H1 (cell line): ENCODE measurements around the gene CYREN. TPM values are rescaled to one million over a fixed set of nuclear protein-coding genes. Genes with fewer than 3 reads are reported as not detected.
A peak's percentile ranks its signal among the peaks of the same experiment; 100 is the strongest.

ENCODE experiments used
- CTCF ChIA-PET: fragments of 300-600 bp; sonication (Branson Sonifier 250); formaldehyde crosslinking; loops from one replicate; lab custom pipeline; 2021; ENCODE audit not compliant: partially characterized antibody; lab: Charles Lee
- POLR2A ChIA-PET: fragments of 300-600 bp; sonication (Branson Sonifier 250); formaldehyde crosslinking; loops from one replicate; lab custom pipeline; 2021; ENCODE audit warnings: inconsistent platforms; ENCODE audit not compliant: partially characterized antibody; lab: Charles Lee
- DNase-seq, 2 experiments: peaks; one replicate each; pipeline versions ENCODE4 v3.0.0 to v3.0.0-alpha.2; 2010 to 2022; ENCODE audit warnings: low spot score in 2 of 2, low read depth in 1 of 2, mixed read lengths in 1 of 2
- FAIRE-seq: peaks from 2 replicates; lab custom pipeline; 2011; peaks lifted over from hg19 to GRCh38; lab: Jason Lieb, UNC
- H2AFZ ChIP-seq: 2 replicates; pipeline ENCODE4 v1.8.1; 2012; ENCODE audit warnings: low read length, inconsistent platforms
- H2AK5ac ChIP-seq: 2 replicates; pipeline ENCODE4 v1.6.1; 2013; ENCODE audit warnings: low read depth, low read length
- H2BK120ac ChIP-seq: replicated peaks from 2 replicates; pipeline ENCODE3; 2013; ENCODE audit warnings: low read depth, low read length, inconsistent platforms
- H2BK12ac ChIP-seq: 2 replicates; pipeline ENCODE4 v1.6.1; 2013; ENCODE audit warnings: low read depth, low read length
- H2BK15ac ChIP-seq: 2 replicates; pipeline ENCODE4 v1.6.1; 2013; ENCODE audit warnings: low read length
- H2BK20ac ChIP-seq: 2 replicates; pipeline ENCODE4 v1.6.1; 2013; ENCODE audit warnings: low read length
- H2BK5ac ChIP-seq: 2 replicates; pipeline ENCODE4 v1.6.1; 2013; ENCODE audit warnings: low read depth, low read length
- H3K14ac ChIP-seq: 2 replicates; pipeline ENCODE4 v1.6.1; 2013; ENCODE audit warnings: inconsistent platforms; ENCODE audit not compliant: insufficient read length
- H3K18ac ChIP-seq: 2 replicates; pipeline ENCODE4 v1.6.1; 2013; ENCODE audit warnings: low read length; ENCODE audit errors: extremely low read depth
- H3K23ac ChIP-seq: 2 replicates; pipeline ENCODE4 v1.6.1; 2013; ENCODE audit warnings: inconsistent platforms; ENCODE audit not compliant: insufficient read length
- H3K23me2 ChIP-seq: 2 replicates; pipeline ENCODE4 v1.6.1; 2013; ENCODE audit warnings: low read depth, low read length
- H3K27ac ChIP-seq: 2 replicates; pipeline ENCODE4 v1.6.1; 2011; ENCODE audit warnings: low read depth, low read length, inconsistent platforms
- H3K27me3 ChIP-seq, 4 experiments: replicated peaks in 1 of 4; 1 replicate in 1 of 4; 2 replicates in 3 of 4; pipeline versions ENCODE4 v1.6.1 to v1.8.1; 2011 to 2013; ENCODE audit warnings: low read length in 3 of 4, mild to moderate bottlenecking in 3 of 4, inconsistent platforms in 2 of 4, mixed read lengths in 2 of 4, moderate library complexity in 1 of 4; ENCODE audit not compliant: control insufficient read depth in 3 of 4, insufficient read depth in 3 of 4; ENCODE audit errors: extremely low read depth in 1 of 4
- H3K36me3 ChIP-seq, 4 experiments: 2 replicates each; pipeline versions ENCODE4 v1.6.1 to v1.8.1; 2011 to 2013; ENCODE audit warnings: mild to moderate bottlenecking in 4 of 4, low read length in 3 of 4, moderate library complexity in 2 of 4, control low read depth in 1 of 4, inconsistent platforms in 1 of 4; ENCODE audit not compliant: insufficient read depth in 4 of 4, control insufficient read depth in 2 of 4
- H3K4ac ChIP-seq: replicated peaks from 2 replicates; pipeline ENCODE3; 2013; ENCODE audit warnings: low read length, low read depth, mixed read lengths, inconsistent platforms; ENCODE audit not compliant: insufficient read length
- H3K4me1 ChIP-seq, 4 experiments: replicated peaks in 1 of 4; 1 replicate in 1 of 4; 2 replicates in 3 of 4; pipeline versions ENCODE4 v1.6.1 to v1.8.1; 2011 to 2013; ENCODE audit warnings: low read length in 3 of 4, inconsistent platforms in 2 of 4, mixed read lengths in 1 of 4; ENCODE audit not compliant: insufficient read depth in 4 of 4, control insufficient read depth in 3 of 4
- H3K4me2 ChIP-seq, 2 experiments: 2 replicates each; pipeline versions ENCODE4 v1.6.1 to v1.8.1; 2011 to 2013; ENCODE audit warnings: low read depth in 2 of 2, low read length in 2 of 2, control low read depth in 1 of 2, inconsistent platforms in 1 of 2, mild to moderate bottlenecking in 1 of 2; ENCODE audit not compliant: insufficient read depth in 1 of 2
- H3K4me3 ChIP-seq, 4 experiments: fragments of 200-600, 300-600 bp in 1 of 4; sonication (generic), shearing (Covaris generic), sonication (Bioruptor Twin) in 1 of 4; 2 replicates each; pipeline versions ENCODE4 v1.5.1 to v1.8.1; 2011 to 2016; ENCODE audit warnings: low read length in 4 of 4, low read depth in 3 of 4, control low read depth in 2 of 4, inconsistent platforms in 2 of 4, mild to moderate bottlenecking in 2 of 4, mixed read lengths in 1 of 4, moderate library complexity in 1 of 4; ENCODE audit not compliant: insufficient read depth in 2 of 4; ENCODE audit errors: extremely low read depth in 1 of 4
- H3K56ac ChIP-seq: replicated peaks from 2 replicates; pipeline ENCODE3; 2013; ENCODE audit warnings: low read depth, mild to moderate bottlenecking, mixed read lengths, low read length, inconsistent platforms; ENCODE audit not compliant: insufficient read length
- H3K79me1 ChIP-seq: 2 replicates; pipeline ENCODE4 v1.6.1; 2013; ENCODE audit warnings: low read depth, low read length, control low read depth
- H3K79me2 ChIP-seq, 2 experiments: 2 replicates each; pipeline versions ENCODE4 v1.6.1 to v1.8.1; 2012 to 2013; ENCODE audit warnings: low read length in 2 of 2, mild to moderate bottlenecking in 2 of 2, inconsistent platforms in 1 of 2; ENCODE audit not compliant: insufficient read depth in 2 of 2, control insufficient read depth in 1 of 2
- H3K9ac ChIP-seq, 4 experiments: replicated peaks in 1 of 4; 1 replicate in 1 of 4; 2 replicates in 3 of 4; pipeline versions ENCODE4 v1.6.1 to v1.8.1; 2011 to 2013; ENCODE audit warnings: low read depth in 3 of 4, low read length in 3 of 4, control low read depth in 2 of 4, mild to moderate bottlenecking in 2 of 4, moderate library complexity in 2 of 4, inconsistent platforms in 1 of 4; ENCODE audit errors: extremely low read depth in 1 of 4
- H3K9me3 ChIP-seq, 2 experiments: 2 replicates each; pipeline versions ENCODE4 v1.6.1 to v1.8.1; 2012 to 2013; ENCODE audit warnings: mild to moderate bottlenecking in 2 of 2, moderate library complexity in 2 of 2, control low read depth in 1 of 2, inconsistent platforms in 1 of 2, low read depth in 1 of 2, low read length in 1 of 2, mixed read lengths in 1 of 2; ENCODE audit not compliant: insufficient read depth in 2 of 2
- H4K20me1 ChIP-seq, 2 experiments: replicated peaks in 1 of 2; 2 replicates each; pipeline versions ENCODE3 to v1.8.1; 2011 to 2013; ENCODE audit warnings: inconsistent platforms in 2 of 2, low read length in 2 of 2, mild to moderate bottlenecking in 1 of 2; ENCODE audit not compliant: insufficient read depth in 2 of 2, control insufficient read depth in 1 of 2
- H4K5ac ChIP-seq: 2 replicates; pipeline ENCODE4 v1.6.1; 2013; ENCODE audit warnings: low read length, low read depth, mixed read lengths, inconsistent platforms; ENCODE audit not compliant: insufficient read length
- H4K8ac ChIP-seq: 2 replicates; pipeline ENCODE4 v1.8.0; 2013; ENCODE audit warnings: mild to moderate bottlenecking, moderate library complexity, low read length, inconsistent platforms; ENCODE audit not compliant: insufficient read depth; ENCODE audit errors: extremely low read depth
- H4K91ac ChIP-seq: replicated peaks from 2 replicates; pipeline ENCODE3; 2013; ENCODE audit warnings: low read length, mixed read lengths, inconsistent platforms; ENCODE audit not compliant: insufficient read length
- ASH2L ChIP-seq: fragments of 200-600, 300-600 bp; sonication (generic); IDR thresholded peaks from one replicate; pipeline ENCODE4 v1.7.1; 2017; ENCODE audit warnings: low read length
- CEBPB ChIP-seq: IDR thresholded peaks from 2 replicates; pipeline ENCODE4 v1.6.1; 2012; ENCODE audit warnings: low read depth, low read length
- CREB1 ChIP-seq: IDR thresholded peaks from 2 replicates; pipeline ENCODE4 v1.6.1; 2012; ENCODE audit warnings: inconsistent platforms
- HDAC2 ChIP-seq, 2 experiments: fragments of 300-600 bp in 1 of 2; sonication (generic) in 1 of 2; IDR thresholded peaks; 2 replicates each; pipeline ENCODE4 v1.6.1; 2011 to 2012; ENCODE audit warnings: low read depth in 2 of 2, low read length in 2 of 2, mild to moderate bottlenecking in 2 of 2, moderate library complexity in 2 of 2, borderline replicate concordance in 1 of 2, inconsistent platforms in 1 of 2
- KDM1A ChIP-seq: fragments of 200-600, 300-600 bp; sonication (generic); IDR thresholded peaks from 2 replicates; pipeline ENCODE4 v1.7.1; 2016; ENCODE audit warnings: mild to moderate bottlenecking, low read length, borderline replicate concordance
- KDM5A ChIP-seq: fragments of 200-600 bp; IDR thresholded peaks from 2 replicates; pipeline ENCODE4 v1.7.1; 2012; ENCODE audit warnings: mild to moderate bottlenecking, low read length, inconsistent platforms, mixed read lengths
- RNF2 ChIP-seq: fragments of 200-900, 300-1000 bp; sonication (generic); IDR thresholded peaks from 2 replicates; pipeline ENCODE4 v1.7.1; 2016; ENCODE audit warnings: borderline replicate concordance, low read depth, mild to moderate bottlenecking, antibody characterized with exemption, low read length; ENCODE audit not compliant: poor library complexity, severe bottlenecking; ENCODE audit errors: missing control alignments
- SIRT6 ChIP-seq: IDR thresholded peaks from one replicate; pipeline ENCODE4 v1.7.1; 2012; ENCODE audit warnings: low read length, inconsistent platforms
- SRF ChIP-seq: IDR thresholded peaks from 2 replicates; pipeline ENCODE4 v1.6.1; 2011; ENCODE audit warnings: mild to moderate bottlenecking, low read depth, low read length, moderate library complexity
- WGBS, 2 experiments: shearing (Covaris generic) in 1 of 2; methylation state at CpG; one replicate each; pipeline versions ENCODE4 v1.1.6 to v1.1.7; 2013 to 2015; ENCODE audit warnings: low lambda C conversion rate in 2 of 2, mixed read lengths in 2 of 2, inconsistent platforms in 1 of 2, low coverage in 1 of 2, missing lambda C conversion rate in 1 of 2; ENCODE audit not compliant: insufficient replicate concordance in 2 of 2, insufficient coverage in 1 of 2, insufficient read length in 1 of 2; ENCODE audit errors: extremely low coverage in 1 of 2, missing lambda C conversion rate in 1 of 2; 5-methylcytosine and 5-hydroxymethylcytosine counted together
- polyA plus RNA-seq, 7 experiments: library from polyadenylated mRNA; depleted of rRNA in 3 of 7; stranded (reverse) in 5 of 7; unstranded in 2 of 7; fragments of >200 nt in 5 of 7; fragments of 200-250 nt in 2 of 7; gene quantifications; 1 replicate in 5 of 7; 2 replicates in 1 of 7; 4 replicates in 1 of 7; pipeline versions ENCODE4 v1.2.1 to v1.2.3, GENCODE V29; 2011 to 2013; ENCODE audit warnings: missing spikeins in 2 of 7, mixed read lengths in 2 of 7
- total RNA-seq: library from RNA; stranded (reverse); fragmentation: NEBNext Ultra II Directional; extraction: Animal tissue kit (Norgen Biotek cat#: 25700); gene quantifications from 2 replicates; pipeline ENCODE4 v1.2.1, GENCODE V29; 2021
- TF ChIP-seq, protein P1 (sequence below), 3 experiments: IDR thresholded peaks; 1 replicate in 2 of 3; 2 replicates in 1 of 3; pipeline versions ENCODE4 v1.5.1 to v1.6.1; 2011; ENCODE audit warnings: low read length in 3 of 3, mild to moderate bottlenecking in 3 of 3, inconsistent platforms in 2 of 3, low read depth in 1 of 3, moderate library complexity in 1 of 3; ENCODE audit not compliant: insufficient read depth in 1 of 3; ENCODE audit errors: control extremely low read depth in 1 of 3

Gene CYREN
- total and polyA plus RNA-seq, 2 of the 8 experiments (the other 6 are each of a cell fraction or from before 2014, with no cell fraction given), result 25.1 to 46.2 TPM

DNA sequence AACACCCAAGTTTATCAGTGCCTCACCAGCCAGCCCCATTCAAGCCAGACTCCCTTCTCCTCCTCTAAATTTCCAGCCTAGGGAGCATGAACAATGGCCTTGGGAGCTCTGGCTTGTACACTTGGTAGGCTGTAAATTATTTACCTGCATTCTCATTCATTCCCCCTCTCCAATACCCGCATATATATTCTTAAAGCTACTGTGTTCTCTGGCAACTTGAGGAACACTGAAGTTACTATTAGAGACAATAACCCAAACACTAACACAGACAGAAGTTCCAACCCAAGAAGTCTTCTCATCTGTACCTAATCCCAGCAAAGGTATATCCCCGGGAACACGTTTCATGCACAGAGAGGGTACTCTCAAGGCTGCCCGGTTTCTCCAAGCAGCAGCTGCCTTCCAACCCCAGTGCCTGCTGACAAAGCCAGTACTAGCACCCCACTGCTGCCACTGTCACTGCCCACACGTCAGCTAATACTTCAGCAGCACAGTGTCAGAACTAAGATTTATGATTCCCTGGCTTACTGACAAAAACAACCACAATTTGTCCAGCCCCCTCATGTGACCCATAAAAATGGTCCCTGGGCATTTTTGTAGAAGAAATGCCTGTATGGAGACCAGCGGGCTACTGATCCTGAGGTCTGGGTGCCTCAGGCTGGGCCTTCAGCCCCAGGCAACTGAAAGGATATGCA, 37.7 kb upstream of the CYREN start:
- no peak overlapping the region for H3K4me3 ChIP-seq
- CTCF ChIA-PET, result interaction anchor here (1.1 to 1.3 kb wide), 3 partner anchors 43 to 156 kb away, joined by 3 to 5 read pairs (median 3); no protein-coding TSS in a partner anchor
- FAIRE-seq, result no peak
- no peak for TF ChIP-seq RNF2
- no peak for TF ChIP-seq CEBPB
- TF ChIP-seq SIRT6, result no peak
- no peak for TF ChIP-seq CREB1
- no peak for TF ChIP-seq ASH2L
- no peak for TF ChIP-seq SRF
- no peak for TF ChIP-seq KDM5A
- TF ChIP-seq, protein P1, sequence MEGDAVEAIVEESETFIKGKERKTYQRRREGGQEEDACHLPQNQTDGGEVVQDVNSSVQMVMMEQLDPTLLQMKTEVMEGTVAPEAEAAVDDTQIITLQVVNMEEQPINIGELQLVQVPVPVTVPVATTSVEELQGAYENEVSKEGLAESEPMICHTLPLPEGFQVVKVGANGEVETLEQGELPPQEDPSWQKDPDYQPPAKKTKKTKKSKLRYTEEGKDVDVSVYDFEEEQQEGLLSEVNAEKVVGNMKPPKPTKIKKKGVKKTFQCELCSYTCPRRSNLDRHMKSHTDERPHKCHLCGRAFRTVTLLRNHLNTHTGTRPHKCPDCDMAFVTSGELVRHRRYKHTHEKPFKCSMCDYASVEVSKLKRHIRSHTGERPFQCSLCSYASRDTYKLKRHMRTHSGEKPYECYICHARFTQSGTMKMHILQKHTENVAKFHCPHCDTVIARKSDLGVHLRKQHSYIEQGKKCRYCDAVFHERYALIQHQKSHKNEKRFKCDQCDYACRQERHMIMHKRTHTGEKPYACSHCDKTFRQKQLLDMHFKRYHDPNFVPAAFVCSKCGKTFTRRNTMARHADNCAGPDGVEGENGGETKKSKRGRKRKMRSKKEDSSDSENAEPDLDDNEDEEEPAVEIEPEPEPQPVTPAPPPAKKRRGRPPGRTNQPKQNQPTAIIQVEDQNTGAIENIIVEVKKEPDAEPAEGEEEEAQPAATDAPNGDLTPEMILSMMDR (IDR thresholded peaks at IDR 0.05; ENCODE audit: control extremely low read depth in 1 of 3, insufficient read depth in 1 of 3, low read depth in 1 of 3, low read length in 3 of 3), result no peak
- no peak for TF ChIP-seq HDAC2 (IDR thresholded peaks at IDR 0.05; ENCODE audit: borderline replicate concordance in 1 of 2, low read depth in 2 of 2, low read length in 2 of 2)
- no peak for TF ChIP-seq KDM1A

More for the DNA sequence above, 37.7 kb upstream of the CYREN start:
- Histone ChIP-seq H3K4me1 (no peaks in the 10 kb centered on the region; a peak in 2 of 7 replicates), H4K20me1 (no peaks in the 10 kb centered on the region), H3K4ac (no peak overlapping the region), H2BK5ac (no peak overlapping the region), H3K4me2 (no peak overlapping the region), H3K36me3 (no peaks in the 10 kb centered on the region; a peak in 1 of 8 replicates), H3K9me3 (no peaks in the 10 kb centered on the region), H2BK20ac (no peak overlapping the region), H3K27ac (no peak overlapping the region), H3K23ac (no peak overlapping the region), H3K56ac (no peak overlapping the region), H3K79me1 (no peaks in the 10 kb centered on the region), H4K8ac (peak overlapping the region; percentile 6; the same call in 1 of the 2 replicates), H3K9ac (no peak overlapping the region), H2BK120ac (no peak overlapping the region), H4K5ac (no peak overlapping the region), H4K91ac (no peak overlapping the region), H3K23me2 (peaks cover 8% of the 10 kb centered on the region), H3K18ac (no peak overlapping the region), H3K14ac (no peak overlapping the region), H2BK15ac (no peak overlapping the region), H3K27me3 (peaks cover 0 to 8% (median 3%) of the 10 kb centered on the region in 4 experiments; a peak in 5 of 7 replicates), H2BK12ac (no peak overlapping the region), H2AK5ac (no peak overlapping the region), H2AFZ (no peak overlapping the region), H3K79me2 (no peaks in the 10 kb centered on the region)
- POLR2A ChIA-PET, result interaction anchor here (0.7 to 1.3 kb wide), 2 partner anchors 14 to 46 kb away, joined by 3 read pairs; no protein-coding TSS in a partner anchor
- WGBS, 2 experiments, result 90% methylated on average over 6 of the region's 6 CpGs; no CpG with 5 or more reads in 1 of the 2 experiments
- no peak for DNase-seq
